SHP77 (cell line): ENCODE data around the gene ABHD17B.
A peak's percentile ranks its signal among the peaks of the same experiment; 100 is the strongest.
"Not testable (repeated sequence)": the region's sequence is repeated elsewhere in the genome, so short reads cannot be mapped to it uniquely, and the experiment has no call there.

Experiments
- DNase-seq, 2 experiments: peaks; one replicate each; lab custom pipeline; 2025; lab: John Stamatoyannopoulos, UW

ABHD17B gene

DNA sequence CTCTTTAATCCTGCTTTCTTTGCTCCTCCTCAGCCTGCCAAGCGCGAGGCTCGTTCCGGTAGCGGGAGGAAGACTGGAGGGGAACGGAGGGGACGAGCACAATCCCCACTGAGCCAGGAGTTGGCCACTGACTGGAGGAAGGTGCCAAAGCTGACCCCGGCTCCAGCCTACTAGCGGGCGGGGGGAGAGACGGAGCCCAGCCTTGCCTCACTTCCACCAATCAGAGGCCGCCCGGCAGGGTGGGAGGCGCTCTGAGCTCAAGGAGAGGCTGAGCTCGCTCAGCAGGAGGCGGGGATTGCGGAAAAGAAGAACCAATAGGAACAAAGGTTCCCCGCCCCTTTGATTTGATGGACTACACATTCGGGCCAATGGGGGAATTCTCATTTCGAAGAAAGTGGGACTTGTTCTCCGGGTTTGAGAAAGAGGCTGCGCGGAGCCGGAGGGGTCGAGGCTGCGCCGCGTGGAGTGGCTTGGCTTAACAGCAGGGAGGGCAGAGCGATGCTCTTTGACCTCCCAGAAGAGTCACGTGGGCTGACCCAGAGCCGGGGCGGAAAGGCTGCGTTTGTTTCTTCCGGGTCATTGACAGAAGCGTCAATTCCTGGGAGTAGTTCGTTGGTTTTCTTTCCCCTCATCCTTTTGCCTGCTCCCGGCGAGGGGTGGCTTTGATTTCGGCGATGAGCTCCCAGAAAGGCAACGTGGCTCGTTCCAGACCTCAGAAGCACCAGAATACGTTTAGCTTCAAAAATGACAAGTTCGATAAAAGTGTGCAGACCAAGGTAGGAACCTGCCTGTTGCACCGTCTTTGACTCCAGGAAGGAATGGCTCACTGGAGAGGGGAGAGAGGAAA lies at the start of gene ABHD17B, which contains the start of gene C9orf85:
Gene ABHD17B (minus strand): TSS at position 133 of the 847 bp plus-strand sequence. CDS start 36,113 bp downstream, outside the sequence.
Gene C9orf85 (plus strand): TSS at position 579 of the 847 bp plus-strand sequence. CDS start 96 bp downstream, at position 675.
- DNase-seq, result peak; percentile 97 to 98

DNA sequence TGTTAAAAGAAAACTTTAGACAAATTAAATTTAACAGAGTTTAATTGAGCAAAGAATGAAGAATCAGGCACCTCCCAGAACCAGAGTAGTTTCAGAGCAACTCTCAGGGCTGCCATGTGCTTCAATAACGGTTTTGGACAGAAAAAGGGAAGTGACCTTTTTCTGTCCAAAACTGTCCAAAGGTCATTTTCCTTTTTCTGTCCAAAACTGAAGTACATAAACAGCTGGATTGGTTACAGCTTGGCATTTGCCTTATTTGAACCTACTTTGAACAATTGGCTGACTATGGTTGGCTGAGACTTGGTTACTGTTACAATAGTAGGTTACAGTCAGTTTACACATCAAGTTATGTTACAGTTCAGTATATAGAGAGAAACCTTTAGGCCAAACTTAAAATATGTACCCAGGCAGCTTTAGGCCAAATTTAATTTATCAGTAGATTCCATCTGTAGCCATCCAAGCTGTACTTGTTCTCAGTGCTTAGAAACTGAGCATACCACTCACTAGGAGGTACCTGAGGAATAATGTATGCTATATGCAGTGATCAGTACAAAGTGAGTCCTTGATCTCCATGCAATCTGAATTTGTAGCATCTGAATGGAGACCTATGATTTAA lies 44.4 kb upstream of the ABHD17B start:
- no peak for DNase-seq

DNA sequence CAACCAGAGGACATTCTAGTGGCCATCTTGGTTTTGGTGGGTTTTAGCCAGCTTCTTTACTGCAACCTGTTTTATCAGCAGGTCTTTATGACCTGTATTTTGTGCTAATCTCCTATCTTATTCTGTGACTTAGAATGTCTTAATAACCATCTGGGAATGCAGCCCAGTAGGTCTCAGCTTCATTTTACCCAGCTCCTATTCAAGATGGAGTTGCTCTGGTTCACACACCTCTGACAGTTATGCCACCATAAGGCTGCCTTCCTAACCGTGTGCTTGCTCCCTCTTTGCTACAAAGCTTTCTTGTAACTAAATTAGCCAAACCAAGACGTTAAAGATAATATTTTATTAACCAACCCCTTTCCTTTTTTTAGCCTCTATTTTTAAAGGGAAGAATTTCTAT lies 43.7 kb upstream of the ABHD17B start:
- not testable (repeated sequence) for DNase-seq

DNA sequence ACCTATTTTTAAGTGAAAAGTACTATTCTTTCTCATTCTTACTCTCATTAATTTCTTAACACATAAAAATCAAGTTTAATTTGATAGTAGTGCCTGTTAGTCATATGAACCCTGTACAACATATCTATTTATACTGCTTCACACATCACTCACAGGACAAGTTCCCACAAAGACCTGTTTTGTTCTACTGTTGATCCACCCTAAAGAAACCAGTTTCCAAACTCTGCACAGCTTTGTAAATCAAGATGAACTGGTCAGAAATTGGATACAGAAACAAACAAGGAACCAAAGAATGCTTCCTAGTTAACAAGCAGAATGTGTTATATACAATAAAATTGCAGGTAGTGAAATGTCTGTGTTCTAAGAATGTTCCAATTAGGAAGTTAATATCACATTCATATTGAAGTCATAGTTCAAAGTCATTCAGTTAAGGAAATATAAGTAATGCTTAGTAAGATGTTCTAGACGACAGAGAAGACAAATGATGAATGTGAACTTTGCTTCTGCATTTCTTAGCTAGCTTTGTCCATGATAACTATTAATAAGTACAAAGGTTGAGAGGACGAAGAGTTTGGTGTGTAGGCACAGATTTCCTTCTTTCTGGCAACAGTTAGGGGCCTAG lies 33.9 kb upstream of the ABHD17B start:
- no peak for DNase-seq

GRCh38 chr9:71941998-71942567 lies 31.1 kb upstream of the ABHD17B start:
- DNase-seq, result no peak

DNA sequence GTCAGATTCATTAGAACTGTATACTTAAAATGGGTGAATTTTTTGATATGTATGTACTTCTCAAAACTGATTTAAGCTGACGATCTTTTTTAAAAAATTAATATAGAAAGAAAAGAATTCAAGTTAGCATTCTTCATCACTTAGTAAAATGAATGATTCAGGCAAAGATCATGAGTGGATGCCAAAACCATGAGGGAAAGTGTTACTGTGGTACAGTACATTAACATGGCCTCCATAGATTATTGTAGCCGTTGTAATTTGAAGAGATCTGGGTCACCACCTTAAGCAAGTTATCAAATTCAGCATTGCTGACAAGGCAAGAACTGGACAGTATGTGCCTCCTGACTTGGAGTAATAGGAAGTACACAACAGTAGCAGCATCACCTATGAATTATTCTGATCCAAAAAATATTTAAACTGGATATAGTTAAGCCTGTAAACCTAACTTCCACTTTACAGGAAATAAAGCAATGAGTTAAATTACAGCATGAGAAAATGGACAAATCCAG lies 30.1 kb upstream of the ABHD17B start:
- no peak for DNase-seq

DNA sequence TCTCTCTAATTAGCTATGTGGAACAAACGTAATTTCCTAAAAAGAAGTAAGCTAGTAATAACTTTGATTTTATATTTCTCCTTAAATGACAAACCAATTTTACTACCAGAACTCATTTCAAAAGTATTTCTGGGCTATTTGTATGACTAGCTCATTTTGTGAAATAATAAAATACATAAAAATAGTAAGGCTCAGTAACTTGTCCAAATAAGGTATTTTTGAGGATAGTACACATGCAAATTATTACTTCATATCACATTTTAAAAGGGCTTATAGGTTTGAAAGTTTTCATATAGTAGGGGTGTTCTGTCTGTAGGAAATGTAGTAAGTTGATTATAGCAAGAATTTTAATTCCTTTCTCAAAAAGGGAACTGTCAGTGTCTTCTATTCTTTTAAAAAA lies 26.9 kb upstream of the ABHD17B start:
- no peak for DNase-seq

DNA sequence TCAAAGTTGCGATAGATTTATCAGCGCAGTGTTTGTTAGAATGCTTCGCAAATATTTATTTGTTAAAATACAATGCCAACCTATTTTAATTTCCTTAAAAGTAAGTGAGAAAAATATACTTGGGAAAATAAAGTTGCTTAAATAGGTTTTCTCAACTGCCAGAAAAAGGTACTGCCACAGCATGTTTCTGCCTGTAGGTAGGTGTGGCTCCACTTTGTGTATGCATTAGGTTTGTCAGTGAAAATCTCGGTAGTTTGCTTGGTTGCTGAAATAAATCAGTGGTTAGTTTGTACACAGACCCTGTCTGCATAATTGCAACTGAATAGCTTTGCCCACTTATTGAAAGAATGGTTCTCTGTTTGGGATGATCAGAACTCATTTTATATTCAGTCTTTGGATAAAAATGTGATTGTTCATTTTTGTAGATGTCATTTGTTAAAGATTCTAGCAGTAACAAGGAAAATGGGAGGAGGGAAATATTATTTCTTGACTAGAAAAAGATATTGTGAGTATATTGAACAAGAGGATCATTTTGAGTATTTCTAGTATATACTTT lies 26.2 kb upstream of the ABHD17B start:
- no peak for DNase-seq

- no peak for DNase-seq
These were observed 25.1 kb upstream of the ABHD17B start for GRCh38 chr9:71936066-71936465.

DNA sequence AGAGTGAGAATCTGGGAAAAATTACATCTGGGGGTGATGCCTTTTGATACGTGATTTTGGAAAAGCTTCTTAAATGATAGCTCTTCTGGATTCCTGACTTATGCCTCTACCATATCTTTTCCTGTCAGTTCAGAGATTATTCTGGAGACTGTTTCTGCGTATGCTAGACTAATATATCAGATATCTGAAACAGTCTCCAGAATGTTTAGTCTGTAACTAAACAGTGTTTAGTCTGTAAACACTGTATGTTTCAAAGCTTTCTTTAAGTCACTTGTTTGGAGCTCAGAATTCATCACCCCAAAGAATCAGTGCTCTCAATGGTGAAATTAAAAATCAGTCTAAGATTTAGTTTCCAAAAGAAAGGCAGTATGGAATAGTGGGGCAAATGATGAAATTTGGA lies 20.2 kb upstream of the ABHD17B start:
- DNase-seq, result no peak

- DNase-seq, result no peak
These were observed 18.9 kb upstream of the ABHD17B start for GRCh38 chr9:71929791-71930440.

DNA sequence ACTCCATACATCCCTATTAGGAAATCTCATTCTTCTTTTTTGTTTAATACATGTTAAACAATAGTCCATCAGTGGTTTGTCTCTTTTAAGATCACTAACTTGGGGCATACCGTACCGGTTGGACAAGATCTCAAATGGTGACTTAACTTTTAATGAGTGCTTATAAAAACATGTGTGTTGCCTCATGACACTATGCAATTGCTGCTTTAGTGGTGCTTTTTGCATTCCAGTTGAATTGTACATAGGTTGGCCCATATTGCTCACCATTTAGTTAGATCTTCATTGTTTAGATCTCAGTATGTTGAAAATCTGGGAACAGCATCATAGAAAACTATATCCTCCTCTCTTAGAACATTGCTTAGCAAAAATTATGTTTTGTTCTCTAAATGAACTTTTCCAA lies 18.2 kb upstream of the ABHD17B start:
- DNase-seq, result no peak

DNA sequence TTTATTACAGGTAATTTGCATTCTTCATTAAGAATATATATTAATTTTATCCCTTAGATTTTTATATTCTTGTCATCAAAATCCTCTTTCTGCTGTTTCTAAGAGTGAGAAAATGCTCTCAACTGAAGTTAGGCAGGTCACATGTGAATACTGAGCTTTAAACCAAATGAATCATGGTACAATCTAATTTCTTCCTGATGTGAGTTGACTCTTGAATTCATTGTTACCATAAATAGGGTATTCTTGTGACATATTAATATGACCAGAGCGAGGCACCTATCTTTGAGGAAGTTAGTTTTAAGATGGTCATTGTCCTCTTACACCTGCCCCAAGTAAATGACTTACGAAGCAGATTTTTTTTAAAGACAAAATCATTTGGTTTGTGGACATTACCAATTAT lies 17.8 kb upstream of the ABHD17B start:
- no peak for DNase-seq

GRCh38 chr9:71928376-71928775 lies 17.4 kb upstream of the ABHD17B start:
- DNase-seq, result no peak

DNA sequence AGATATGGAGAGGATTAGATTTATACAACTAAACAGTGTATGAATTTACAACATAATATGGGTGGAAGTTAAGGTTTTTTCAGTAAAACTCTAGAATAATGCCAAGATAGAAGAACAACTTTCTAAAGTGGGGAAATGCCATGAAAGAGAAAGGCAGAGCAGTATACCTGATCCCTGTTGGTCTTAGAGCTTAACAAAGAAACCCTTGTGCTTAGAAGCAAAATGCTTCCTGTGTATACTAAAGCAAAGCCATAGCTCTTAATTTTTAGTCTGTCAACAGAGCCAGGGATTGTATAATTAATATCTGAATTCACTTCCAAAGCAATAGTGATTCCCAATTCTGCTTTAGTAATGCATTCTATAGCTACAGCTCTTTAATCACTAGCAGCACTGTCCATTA lies 14.8 kb upstream of the ABHD17B start:
- no peak for DNase-seq

GRCh38 chr9:71924576-71924975 lies 13.6 kb upstream of the ABHD17B start:
- no peak for DNase-seq

- DNase-seq, result no peak
These were observed 10.3 kb upstream of the ABHD17B start for GRCh38 chr9:71921190-71921814.

DNA sequence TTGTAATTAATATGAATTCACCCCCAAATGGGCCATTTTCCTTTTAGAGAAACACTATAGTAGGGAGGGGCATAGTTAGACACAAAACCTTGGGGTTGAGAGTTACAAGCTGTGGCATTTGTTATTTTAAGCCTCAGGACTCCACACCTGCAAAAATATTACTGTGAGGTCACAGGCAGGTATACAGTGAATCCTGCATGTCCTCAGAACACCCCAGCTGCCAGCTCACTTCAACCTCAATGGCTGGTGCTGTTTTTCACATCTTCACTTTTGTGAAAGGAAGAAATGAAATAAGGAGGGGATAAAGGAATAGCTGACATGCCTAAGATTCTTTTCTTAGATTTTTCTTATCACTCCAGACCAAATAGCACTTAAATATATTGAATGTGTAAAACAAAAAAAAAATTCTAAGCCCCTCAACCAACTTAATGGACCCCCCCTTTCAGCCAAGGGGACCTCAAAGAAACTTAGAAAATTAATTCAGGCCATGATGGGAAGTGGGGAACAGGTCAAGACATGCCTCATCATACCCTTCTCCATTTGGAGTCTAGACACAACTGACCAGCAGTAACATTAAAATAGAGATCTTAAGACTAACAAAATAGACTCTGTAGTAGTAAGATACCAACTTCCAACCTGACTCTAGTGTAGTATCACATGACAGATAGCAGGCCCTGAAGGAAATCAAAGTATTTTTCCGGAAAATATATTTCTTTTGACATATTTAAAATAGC lies 9.6 kb upstream of the ABHD17B start:
- no peak for DNase-seq

- DNase-seq, result no peak
These were observed 7.4 kb upstream of the ABHD17B start for GRCh38 chr9:71918419-71918818.

- DNase-seq, result no peak
These were observed 6.0 kb upstream of the ABHD17B start for GRCh38 chr9:71916834-71917534.
